Activated gamma-delta T cell treated with Interleukin-2 at 50 U/mL for 16 hours (primary cell): ENCODE results near the gene CAMTA1.
"Not testable (repeated sequence)": the region's sequence is repeated elsewhere in the genome, so short reads cannot be mapped to it uniquely, and the experiment has no call there.

Experiments
- DNase-seq: peaks from one replicate; pipeline ENCODE4 v3.0.0-alpha.2; 2020

The CAMTA1 gene

GRCh38 chr1:7121622-7121988, 336.4 kb downstream of the CAMTA1 start:
- DNase-seq: no peak

DNA sequence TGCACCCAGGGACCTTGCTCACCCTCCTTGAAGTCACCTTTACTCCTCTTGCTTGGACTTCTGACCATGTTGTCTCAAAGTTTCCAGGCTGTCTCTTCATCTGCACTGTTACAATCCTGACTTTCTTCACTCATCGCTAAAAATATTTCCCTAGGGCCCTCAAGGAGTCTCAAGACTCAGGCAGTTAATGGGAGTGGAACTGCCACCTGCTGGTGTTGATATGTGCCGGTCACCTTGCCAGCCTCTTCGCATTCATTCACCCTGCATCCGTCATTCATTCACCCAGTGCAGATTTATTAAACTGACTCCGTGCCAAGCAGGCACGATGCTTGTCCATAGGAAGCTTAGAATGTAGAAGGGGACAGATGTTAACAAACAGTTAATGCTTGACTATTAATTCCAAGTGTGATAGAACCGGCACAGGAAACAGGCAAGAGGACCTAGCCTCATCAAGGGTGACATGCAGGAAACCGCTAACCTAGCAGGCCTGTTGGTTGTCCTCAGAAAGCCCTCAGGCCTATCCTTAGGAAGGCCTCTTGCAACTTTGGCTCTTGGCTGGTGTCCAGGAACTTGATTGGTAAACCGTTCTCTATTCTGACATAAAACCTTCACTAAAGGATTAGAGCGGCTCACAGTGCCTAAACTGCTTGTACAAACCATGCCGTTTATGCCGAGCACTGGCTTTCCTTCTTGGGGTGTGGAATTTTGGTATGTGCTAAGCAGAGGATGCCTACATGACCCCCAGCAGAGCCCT, 342.2 kb downstream of the CAMTA1 start:
- no peak for DNase-seq

- DNase-seq: no peak
Observed at GRCh38 chr1:7128293-7128692, 343.0 kb downstream of the CAMTA1 start.

- no peak for DNase-seq
Observed at GRCh38 chr1:7130127-7130526, 344.9 kb downstream of the CAMTA1 start.

GRCh38 chr1:7135493-7135892, 350.2 kb downstream of the CAMTA1 start:
- no peak for DNase-seq

DNA sequence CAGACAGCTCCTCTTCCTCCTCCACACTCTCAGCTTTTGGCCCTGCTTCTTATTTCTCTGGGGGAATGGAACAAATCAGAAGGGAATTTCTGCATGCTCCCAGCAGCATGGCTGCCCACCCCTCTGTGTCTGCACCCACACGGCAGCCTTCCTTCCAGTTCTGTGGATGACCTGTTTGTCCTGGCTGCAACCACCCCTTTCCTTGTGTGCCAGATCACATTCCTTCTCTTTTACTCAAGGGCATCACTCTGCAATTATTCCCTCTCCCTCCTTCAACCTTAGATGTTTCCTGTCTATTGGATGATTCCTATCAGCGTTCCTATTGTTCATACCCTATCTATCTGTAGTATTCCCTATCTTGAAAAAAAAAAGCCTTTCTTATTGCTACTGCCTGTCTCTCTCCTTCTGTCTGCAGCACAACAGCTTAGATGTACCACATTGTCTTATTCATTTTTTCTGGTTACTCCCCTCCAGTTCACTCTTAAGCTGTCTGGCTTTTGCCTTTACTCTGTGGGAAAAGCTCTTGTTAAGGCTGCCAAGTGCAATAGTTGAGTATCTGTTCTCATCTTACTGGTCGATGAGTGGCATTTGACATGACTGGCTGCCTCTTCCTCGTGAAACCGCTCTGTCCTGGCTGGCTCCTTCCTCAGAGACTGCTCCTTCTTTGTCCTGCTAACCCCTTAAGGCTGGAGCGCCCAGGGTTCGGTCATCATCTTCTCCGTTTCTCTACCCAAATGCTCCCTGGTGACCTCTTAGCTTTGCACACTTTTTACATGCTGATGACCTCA, 351.1 kb downstream of the CAMTA1 start:
- DNase-seq: no peak

GRCh38 chr1:7140251-7140650, 355.0 kb downstream of the CAMTA1 start:
- DNase-seq: no peak

DNA sequence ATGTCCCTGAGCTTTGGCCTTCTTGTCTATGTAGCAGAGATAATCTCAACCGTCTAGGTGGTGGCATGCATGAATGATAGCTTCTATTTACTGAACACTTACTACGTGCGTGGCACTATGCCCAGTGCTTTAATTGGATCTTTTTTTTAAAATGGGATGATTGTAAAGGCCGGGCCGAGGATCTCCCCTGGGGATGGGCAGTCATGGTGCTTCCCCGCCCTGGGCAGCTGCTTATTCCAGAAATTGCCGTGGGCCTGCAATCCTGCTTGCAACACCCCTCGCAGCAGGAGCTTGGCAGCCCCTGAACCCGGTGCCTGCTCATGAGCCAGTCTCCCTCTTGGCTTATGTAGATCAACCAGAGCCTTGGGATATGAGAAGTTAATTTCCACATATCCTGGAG, 360.7 kb downstream of the CAMTA1 start:
- DNase-seq: no peak

DNA sequence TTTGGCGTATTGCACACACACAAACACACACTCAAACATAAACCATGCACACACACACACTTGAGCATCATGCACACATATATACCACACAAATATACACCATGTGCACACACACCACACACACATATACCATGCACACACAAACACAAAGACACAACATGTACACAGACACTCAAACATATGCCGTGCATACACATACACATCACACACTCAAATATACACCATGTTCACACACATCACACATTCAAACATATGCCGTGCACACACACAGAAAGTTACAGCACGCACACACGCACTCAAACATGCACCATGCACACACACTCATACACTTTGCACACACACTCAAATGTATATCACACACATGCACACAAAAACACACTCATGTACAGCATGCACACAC, 361.5 kb downstream of the CAMTA1 start:
- no peak for DNase-seq

DNA sequence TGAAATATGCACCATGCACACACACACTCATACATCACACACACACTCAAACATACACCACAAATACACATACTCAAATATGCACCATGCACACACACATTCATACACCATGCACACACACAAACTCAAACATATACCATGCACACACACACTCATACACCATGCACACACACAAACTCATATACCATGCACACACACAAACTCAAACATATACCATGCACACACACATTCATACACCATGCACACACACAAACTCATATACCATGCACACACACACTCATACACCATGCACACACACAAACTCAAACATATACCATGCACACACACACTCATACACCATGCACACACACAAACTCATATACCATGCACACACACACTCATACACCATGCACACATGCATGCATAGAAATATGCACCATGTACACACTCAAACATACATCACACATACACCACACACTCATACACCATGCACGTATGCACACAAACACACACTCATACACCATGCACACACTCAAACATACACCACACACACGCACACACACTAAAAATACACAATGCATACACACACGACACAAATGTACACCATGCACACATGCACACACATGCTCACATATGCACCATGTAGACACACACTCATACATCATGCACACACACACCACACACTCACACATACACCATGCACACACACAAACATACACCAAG, 362.5 kb downstream of the CAMTA1 start:
- DNase-seq: not testable (repeated sequence)

DNA sequence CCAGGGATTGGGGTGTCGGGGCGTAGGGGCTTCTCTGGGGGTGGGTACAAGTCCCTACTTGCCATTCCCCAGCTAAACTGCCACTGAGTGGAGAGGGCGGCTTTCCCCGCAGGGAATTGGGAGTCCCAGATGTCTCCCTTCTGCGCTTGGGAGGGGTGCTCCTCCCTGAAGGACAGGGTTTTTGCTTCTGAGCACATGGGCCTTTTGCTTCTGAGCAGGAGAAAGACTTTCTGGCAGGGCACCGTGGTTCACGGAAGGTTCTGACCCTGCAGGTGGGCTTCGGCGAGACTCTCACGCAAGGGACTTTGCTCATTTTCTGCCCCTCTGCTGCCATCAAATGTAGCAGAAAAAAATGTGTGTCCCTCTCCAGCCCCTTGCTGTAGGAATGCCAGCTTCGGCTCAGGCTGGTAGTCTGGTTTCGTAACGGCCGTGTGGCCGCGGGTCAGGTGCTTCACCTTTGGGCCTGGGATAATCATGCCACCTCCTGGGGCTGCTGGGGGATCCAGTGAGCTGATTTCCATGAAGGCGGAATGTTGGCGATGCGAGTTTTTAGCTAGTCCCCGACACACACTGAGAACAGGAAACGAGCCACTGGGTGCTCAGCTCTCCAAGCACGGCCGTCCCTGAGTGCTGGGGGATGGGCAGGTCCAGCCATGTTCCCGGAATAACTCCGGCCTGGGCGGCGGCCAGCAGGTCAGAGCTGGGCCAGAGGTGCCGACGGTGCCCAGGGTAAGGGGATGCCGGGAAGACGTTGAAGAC, 364.0 kb downstream of the CAMTA1 start:
- DNase-seq: no peak

- no peak for DNase-seq
Observed at GRCh38 chr1:7150724-7151280, 365.5 kb downstream of the CAMTA1 start.

GRCh38 chr1:7151978-7152377, 366.7 kb downstream of the CAMTA1 start:
- no peak for DNase-seq

DNA sequence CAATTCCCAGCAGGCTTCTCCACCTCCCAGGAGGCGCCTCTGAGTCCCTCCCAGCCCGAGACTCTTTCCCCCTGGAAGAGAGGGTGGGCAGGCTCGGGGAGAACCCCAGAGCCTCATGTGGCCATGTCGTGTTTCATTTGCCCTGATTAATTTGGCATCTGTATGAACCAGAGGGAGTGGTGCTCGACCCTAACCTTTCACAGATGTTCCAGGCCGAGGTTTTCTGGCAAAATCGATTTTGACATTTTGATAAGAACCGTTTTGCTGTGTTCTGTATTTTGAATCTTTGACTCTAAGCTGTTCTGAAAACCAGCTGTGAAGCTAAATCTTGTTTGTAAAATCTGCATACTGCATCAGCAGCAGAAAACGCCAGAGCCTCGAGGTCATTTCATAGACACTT, 367.4 kb downstream of the CAMTA1 start:
- DNase-seq: no peak

- DNase-seq: no peak
Observed at GRCh38 chr1:7153464-7153863, 368.2 kb downstream of the CAMTA1 start.

- no peak for DNase-seq
Observed at GRCh38 chr1:7159116-7159781, 374.0 kb downstream of the CAMTA1 start.

DNA sequence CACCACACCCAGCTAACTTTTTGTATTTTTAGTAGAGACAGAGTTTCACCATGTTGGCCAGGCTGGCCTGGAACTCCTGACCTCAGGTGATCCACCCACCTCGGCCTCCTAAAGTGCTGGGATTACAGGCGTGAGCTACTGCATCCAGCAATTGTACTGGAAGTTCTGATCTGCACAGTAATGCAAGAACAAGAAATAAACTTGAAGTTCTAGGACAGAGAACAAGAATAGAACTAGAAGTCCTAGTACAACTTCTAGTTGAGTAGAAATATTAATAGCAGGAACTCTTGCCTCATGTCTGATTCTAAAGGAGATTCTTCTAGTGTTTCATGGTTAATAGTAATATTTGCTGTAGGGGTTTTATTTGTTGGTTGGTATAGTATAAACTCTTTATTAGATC, 383.3 kb downstream of the CAMTA1 start:
- DNase-seq: not testable (repeated sequence)

DNA sequence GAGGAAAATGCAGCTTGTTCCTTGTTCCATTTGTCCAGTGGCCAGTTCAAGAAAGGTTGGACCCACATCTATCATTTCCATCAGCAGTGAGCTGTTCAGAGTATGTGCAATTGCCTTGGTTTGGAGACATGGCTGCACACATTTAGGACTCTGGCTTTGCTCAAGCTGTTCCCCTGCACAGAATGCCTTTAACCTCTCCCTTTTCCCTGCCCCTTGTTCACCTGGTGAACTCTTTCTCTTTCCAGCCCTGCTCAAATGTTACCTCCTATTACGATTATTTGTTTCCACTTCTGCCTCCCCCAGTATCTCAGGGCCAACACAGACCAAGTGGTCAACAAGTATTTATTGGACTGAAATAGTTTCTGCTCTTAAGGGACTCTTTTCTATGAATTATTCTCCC, 385.9 kb downstream of the CAMTA1 start:
- no peak for DNase-seq

DNA sequence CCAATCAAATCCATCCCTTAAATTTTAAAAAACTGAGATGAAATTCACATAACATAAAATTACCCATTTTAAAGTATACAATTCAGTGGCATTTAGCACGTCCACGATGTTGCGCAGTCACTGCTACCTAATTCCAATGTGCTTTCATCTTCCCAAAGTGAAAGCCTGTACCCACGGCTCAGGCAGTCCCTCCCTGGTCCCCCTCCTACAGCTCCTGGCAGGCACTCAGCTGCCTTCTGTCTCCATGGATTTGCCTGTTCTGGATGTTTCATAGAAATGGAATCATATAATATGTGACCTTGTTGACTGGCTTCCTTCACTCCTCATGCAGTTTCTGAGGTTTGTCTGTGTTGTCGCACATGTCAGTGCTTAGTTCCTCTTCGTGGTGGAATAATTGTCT, 386.3 kb downstream of the CAMTA1 start:
- no peak for DNase-seq

GRCh38 chr1:7172804-7173203, 387.6 kb downstream of the CAMTA1 start:
- no peak for DNase-seq

DNA sequence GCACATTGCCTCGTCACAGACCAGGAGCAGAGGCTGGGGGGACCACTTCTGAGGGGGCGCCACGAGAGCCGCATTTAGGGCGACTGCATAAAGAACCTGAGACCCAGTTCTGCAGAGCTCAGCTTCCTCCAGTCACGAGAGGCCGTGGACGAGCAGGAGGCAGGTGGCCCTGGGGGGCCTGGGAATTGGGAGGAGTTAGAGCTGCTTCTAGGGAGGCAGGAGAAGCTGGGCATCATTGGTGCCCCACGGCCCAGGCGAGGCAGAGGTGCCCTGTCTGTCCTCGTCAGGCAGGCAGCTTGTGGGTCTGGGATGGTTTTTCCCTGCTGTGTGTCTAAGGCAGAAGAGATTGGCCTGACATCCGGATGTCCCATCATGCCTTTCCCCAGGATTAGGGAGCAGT, 389.3 kb downstream of the CAMTA1 start:
- no peak for DNase-seq
